GM19351 (cell line): Measurements from ENCODE around the gene FGB.

Experiments used
- ATAC-seq: cut with Tn5 transposase; IDR thresholded peaks from one replicate; pipeline ENCODE4 v1.9.1; 2021; ENCODE audit warnings: mild to moderate bottlenecking, moderate library complexity; ENCODE audit not compliant: unreplicated experiment

FGB gene

GRCh38 chr4:154562697-154563254, at the start of gene FGB:
TSS of gene FGB (plus strand) at chr4:154563011. CDS start at chr4:154563019, 8 bp downstream.
- ATAC-seq, result no peak

DNA sequence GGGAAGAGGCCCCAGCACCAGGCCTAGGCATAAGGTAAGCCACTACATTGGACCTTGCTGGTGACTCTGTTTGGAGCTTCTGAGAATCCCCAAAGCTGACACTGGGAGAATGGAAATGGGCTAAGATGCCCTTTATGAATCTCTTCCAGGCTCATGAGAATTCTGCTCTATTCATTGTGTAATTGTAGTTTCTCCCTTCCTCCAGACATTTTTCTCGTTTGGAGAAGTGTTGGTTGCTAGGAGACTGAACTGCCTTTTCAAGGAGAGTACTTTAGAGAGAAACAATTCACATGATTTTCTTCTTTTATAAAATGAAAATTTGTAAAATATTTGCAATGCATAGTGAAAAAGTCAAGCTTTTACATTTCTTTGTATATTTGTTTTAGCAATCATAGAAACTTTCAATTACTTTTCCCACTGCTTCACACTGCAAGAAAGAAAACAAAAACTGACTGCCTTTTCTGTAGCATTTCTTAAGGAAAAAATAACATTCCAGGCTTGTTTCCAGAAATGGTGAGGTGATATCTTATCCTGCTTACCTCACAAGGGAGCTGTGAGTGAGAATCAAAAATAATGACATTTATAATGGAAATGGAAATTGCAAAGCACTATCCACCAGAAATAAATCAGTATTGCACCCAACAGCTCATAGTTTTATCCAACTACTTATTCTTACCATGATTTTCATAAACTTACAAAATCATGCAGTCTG, 46.3 kb upstream of the FGB start:
- ATAC-seq, result no peak

- no peak for ATAC-seq
Measured at GRCh38 chr4:154517591-154517990, 45.2 kb upstream of the FGB start.

- ATAC-seq, result no peak
Measured at GRCh38 chr4:154519214-154519613, 43.6 kb upstream of the FGB start.

GRCh38 chr4:154521607-154522006, 41.2 kb upstream of the FGB start:
- ATAC-seq, result no peak

DNA sequence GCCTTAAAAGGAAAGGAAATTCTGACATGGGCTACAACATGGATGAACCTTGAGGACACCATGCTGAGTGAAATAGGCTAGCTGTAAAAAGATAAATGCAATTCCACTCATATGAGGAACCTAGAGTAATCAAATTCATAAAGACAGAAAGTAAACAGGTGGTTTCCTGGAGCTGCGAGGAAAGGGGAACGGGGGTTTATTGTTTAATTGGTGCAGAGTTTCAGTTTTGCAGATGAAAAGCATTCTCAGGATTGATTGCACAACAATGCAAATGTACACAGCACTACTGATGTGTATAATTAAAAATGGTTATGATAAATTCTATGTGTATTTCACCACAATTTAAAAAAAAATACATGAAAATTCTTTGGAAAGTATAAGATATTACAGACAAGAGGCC, 36.7 kb upstream of the FGB start:
- ATAC-seq, result no peak

GRCh38 chr4:154527308-154527707, 35.5 kb upstream of the FGB start:
- ATAC-seq, result no peak

DNA sequence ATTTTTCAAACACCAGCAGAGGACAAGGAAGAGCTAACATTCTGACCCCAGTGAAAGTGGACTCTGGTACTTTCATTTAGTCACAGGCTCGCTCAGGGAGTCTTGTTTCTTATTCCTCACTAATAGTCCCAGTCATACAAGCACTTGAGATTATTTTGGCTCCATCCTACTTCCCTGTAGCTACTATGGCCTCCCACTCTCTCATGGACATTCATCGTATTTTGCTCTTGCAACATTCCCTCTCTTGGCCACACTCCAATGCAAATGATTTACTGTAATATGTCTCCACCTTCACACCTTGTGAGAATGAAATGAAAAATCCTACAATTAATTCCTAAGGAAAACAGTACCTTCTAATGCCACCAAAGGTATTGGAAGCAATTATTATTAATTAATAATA, 33.9 kb upstream of the FGB start:
- ATAC-seq, result no peak

DNA sequence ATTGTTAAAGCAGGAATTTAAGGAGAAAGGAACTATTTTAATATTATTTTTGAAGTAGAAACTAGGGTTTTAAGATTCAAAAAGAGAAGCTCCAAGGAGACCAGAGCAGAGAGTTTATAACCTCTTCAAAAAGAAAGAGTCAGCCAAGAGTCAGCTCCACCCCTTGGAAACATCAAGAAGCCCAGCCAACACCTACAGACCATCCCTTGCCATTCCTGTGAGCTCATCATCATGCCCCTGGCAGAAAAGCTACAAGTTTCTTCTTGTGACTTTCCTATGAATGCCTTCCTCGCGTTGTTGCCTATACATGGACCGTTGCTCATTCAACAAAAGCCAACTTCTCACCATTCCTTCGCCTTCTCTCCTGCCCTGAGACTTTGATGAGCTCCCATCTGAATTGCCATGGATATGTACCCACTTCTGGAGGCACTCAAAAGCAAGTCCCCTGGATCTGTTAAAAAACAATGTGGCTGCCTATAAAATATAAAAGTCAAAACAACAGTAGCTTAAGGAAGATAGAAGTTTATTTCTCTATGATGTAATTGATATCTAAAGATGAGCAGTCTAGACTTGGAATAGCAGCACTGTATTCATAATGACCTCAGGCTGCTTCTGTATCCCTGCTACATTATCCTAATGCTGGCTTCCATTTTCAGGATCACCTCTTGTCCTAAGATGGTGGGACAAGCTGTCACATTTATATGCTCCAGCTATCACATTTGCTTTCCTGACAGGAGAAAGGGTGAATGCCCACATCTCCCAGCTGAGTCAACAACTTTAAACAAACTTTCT, 32.9 kb upstream of the FGB start:
- no peak for ATAC-seq

GRCh38 chr4:154534296-154534695, 28.5 kb upstream of the FGB start:
- no peak for ATAC-seq

- no peak for ATAC-seq
Measured at GRCh38 chr4:154542271-154542879, 20.4 kb upstream of the FGB start.

DNA sequence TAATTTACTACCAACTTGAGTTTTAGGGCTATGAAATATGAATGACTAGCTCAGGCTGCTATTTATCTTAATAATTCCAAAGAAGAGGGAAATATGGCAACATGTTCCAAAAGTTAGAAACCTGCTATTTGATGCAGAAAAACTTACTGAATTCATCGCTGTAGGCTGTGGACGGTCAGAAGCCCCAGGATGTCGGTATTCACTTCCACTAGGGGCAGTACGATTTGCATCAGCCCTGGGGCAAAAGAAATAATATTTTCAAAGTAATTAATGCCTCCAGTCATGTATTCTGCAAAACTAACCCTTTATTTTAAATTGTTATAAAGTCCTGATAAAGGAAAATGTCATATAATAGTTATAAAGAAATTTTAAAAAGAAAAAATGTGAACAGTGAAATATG, 17.1 kb upstream of the FGB start:
- ATAC-seq, result no peak

- ATAC-seq, result peak; percentile 97
Measured at GRCh38 chr4:154549894-154550790, 12.7 kb upstream of the FGB start, which contains the start of gene PLRG1. TSS of gene PLRG1 (minus strand) at chr4:154550400. CDS start at chr4:154550308, 92 bp downstream.

DNA sequence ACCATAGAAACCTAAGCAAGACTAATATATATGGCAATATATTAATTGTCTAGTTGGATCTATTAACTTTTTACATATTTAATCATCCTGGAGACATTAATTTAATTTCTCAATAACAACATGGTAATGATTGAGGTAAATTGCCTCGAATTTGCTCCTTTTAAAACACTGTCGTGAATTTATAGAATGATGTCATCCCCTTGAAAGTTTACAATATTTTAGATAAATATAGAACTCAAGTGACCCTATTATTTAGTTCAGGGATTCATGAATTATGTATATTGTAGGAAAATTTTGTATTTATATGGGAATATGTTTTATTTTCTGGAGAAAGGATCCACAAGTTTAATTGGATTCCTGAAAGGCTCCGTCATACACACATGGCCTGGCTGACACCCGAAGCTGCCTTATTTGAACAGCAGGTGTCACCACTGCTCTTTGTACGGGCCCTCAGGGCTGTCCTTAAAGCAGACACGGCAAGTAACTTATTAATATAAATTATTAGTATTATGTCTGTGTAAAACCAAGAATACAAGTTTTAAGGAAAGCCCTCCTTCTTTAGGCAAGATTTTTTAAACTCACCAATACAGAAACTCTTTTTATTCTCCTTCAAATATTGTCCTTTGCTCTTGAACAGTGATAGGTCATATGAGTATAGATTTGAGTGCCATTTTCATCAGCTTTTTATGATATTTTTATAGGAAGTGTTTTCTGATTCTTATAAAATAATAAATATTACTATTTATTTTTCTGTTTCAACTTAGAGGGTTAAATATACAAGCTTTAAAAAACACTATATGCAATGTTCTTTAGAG, 10.7 kb upstream of the FGB start:
- ATAC-seq, result peak; percentile 58

DNA sequence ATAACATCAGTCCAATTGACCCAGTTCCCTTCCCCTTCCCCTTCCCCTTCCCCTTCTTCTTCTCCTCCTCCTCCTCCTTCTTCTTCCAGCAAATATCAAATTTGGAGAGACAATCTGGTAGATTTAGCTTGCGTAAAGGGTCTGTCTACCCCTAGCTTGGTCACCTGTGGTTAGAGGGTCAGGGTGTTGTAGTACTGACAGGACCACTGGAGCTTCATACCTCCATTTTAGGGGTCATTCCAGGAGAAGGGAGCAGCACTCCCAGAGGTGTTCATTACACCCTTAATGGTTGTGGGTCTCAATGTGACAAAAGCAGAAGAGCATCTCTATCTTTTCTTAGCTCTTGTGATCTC, 3.7 kb upstream of the FGB start:
- peak; percentile 11 for ATAC-seq

DNA sequence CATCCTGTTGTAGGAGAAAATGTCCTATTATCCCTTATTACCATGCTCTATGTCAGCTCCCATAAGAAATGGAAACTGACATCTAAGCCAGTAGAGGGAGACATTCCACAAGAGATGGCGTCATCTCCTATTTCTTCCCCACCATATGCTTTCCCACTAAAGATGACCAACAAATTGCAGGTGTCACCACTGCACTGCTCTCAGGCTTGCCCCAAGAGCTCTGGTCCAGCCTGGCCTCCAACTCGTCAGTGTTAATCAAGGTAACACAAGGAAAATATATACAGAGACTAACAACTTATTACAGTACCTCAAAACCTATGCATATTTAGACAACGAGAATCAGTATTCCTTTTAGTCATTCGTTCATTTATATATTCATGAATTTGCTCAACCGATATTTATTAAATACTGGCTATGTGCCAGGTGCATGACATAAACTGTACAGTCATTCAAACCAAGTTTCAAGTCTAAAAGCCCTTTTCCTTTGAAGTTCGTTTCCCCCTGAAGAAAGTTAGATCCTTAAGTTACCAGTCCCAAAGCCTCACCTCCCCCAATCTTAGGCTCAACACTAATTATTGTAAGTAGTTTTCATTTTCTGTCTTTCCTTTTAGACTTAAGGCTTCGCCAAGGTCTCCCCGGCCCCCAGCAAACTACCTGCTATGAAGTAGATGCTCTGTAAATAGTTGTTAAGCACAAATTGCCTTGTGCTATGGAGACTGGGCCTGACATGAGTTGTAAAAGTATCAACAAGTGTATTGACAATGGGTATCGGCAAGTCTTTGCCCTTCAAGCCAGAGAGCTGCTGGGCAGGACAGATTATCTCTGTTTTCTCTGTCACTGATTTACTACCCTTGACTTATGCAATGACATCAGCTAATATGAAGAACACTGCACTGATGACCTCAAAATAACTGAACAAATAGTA, 3.1 kb upstream of the FGB start:
- ATAC-seq, result peak; percentile 95

DNA sequence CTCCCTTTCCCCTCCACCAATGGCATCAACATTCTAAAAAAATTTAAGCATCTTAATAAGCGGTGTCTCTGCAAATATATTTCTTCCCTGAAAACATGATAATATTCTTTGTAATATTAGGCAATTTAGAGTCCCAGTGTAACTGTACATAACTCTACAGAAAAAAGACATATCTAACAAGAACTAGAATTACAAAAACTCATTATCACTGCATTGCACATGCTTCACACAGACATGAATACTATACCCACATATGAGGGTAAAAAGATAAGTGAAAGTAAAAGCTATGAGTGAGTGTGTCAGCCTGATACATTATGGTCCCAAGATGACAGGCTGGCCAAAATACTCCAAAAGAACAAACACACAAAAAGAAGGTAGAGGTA, 2.4 kb upstream of the FGB start:
- no peak for ATAC-seq

DNA sequence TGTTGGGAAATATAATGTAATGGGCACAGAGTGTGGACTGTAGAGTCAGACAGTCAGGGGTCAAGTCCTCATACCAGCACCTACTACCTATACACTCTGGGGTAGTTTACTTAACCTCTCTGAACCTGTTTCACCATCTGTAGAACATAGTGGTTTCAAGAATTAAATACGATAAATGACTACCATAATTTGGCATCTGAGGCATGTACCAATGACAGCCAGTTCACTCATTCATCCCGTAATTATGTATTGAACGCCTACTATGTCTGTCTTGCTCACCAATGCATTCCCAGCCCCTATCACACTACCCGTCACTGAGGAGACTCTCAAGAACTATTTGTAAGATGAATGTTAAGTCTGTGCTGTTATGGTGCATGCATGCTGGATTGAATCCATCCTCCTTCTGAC, 2.0 kb upstream of the FGB start:
- no peak for ATAC-seq

DNA sequence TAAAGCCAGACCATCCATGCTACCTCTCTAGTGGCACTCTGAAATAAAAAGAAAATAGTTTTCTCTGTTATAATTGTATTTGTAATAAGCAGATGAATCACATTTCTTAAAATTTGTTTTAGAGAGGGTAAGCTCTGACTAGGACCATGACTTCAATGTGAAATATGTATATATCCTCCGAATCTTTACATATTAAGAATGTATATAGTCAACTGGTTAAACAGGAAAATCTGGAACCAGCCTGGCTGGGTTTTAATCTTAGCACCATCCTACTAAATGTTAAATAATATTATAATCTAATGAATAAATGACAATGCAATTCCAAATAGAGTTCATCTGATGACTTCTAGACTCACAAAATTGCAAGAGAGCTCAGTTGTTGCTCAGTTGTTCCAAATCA, 1.5 kb downstream of the FGB start:
- no peak for ATAC-seq
